GM23248 (cell line): ENCODE results near the gene GNLY. TPM values are rescaled to one million over a fixed set of nuclear protein-coding genes. Genes with fewer than 3 reads are reported as not detected.

Experiments used
- DNase-seq: peaks from one replicate; pipeline ENCODE4 v3.0.0-alpha.2; 2015
- H2AFZ ChIP-seq: fragments of 200-600 bp; sonication (generic); 2 replicates; pipeline ENCODE4 v1.6.1; 2016; ENCODE audit warnings: antibody characterized with exemption
- H3F3A ChIP-seq: fragments of 200-600 bp; sonication (generic); 2 replicates; pipeline ENCODE4 v1.6.1; 2016; ENCODE audit warnings: mild to moderate bottlenecking, antibody characterized with exemption, mixed run types; ENCODE audit not compliant: insufficient read depth
- H3K27ac ChIP-seq: fragments of 200-600 bp; sonication (generic); 2 replicates; pipeline ENCODE4 v1.5.1; 2016; ENCODE audit warnings: mild to moderate bottlenecking
- H3K27me3 ChIP-seq: fragments of 200-600 bp; sonication (generic); replicated peaks from 2 replicates; pipeline ENCODE4 v1.6.1; 2016; ENCODE audit warnings: mild to moderate bottlenecking; ENCODE audit not compliant: insufficient read depth
- H3K36me3 ChIP-seq: fragments of 200-600 bp; sonication (generic); 2 replicates; pipeline ENCODE4 v1.6.1; 2016; ENCODE audit warnings: low read depth, mild to moderate bottlenecking
- H3K4me1 ChIP-seq: fragments of 200-600 bp; sonication (generic); 2 replicates; pipeline ENCODE4 v1.6.1; 2016; ENCODE audit warnings: mild to moderate bottlenecking; ENCODE audit not compliant: insufficient read depth
- H3K4me2 ChIP-seq: fragments of 200-600 bp; sonication (generic); one replicate; pipeline ENCODE4 v1.6.1; 2016; ENCODE audit warnings: mild to moderate bottlenecking; ENCODE audit not compliant: unreplicated experiment
- H3K4me3 ChIP-seq: fragments of 200-600 bp; sonication (generic); 2 replicates; pipeline ENCODE4 v1.5.1; 2016; ENCODE audit warnings: mild to moderate bottlenecking
- H3K79me2 ChIP-seq: fragments of 200-600 bp; sonication (generic); 2 replicates; pipeline ENCODE4 v1.6.1; 2016; ENCODE audit warnings: mild to moderate bottlenecking; ENCODE audit not compliant: insufficient read depth
- H3K9ac ChIP-seq: fragments of 200-600 bp; sonication (generic); 2 replicates; pipeline ENCODE4 v1.6.1; 2016; ENCODE audit warnings: mild to moderate bottlenecking
- H3K9me2 ChIP-seq: fragments of 200-600 bp; sonication (generic); 2 replicates; pipeline ENCODE4 v1.6.1; 2016; ENCODE audit warnings: mixed run types, mild to moderate bottlenecking, moderate library complexity; ENCODE audit not compliant: insufficient read depth
- H3K9me3 ChIP-seq: fragments of 200-600 bp; sonication (generic); one replicate; pipeline ENCODE4 v1.6.1; 2017; ENCODE audit warnings: low read depth
- H4K20me1 ChIP-seq: fragments of 200-600 bp; sonication (generic); 2 replicates; pipeline ENCODE4 v1.6.0; 2016; ENCODE audit not compliant: insufficient read depth
- EZH2 ChIP-seq: fragments of 200-600 bp; sonication (generic); IDR thresholded peaks from 2 replicates; pipeline ENCODE4 v1.6.1; 2018; ENCODE audit warnings: antibody characterized with exemption, mild to moderate bottlenecking; ENCODE audit not compliant: insufficient read depth, poor library complexity, severe bottlenecking
- EZH2phosphoT487 ChIP-seq: fragments of 200-600 bp; sonication (generic); IDR thresholded peaks from 2 replicates; pipeline ENCODE4 v1.6.1; 2018; ENCODE audit warnings: antibody characterized with exemption, moderate library complexity, mild to moderate bottlenecking, low read depth; ENCODE audit not compliant: insufficient read depth
- WGBS, 2 experiments: methylation state at CpG; one replicate each; pipeline ENCODE4 v1.1.6; 2015 to 2017; ENCODE audit warnings: low lambda C conversion rate in 2 of 2, low coverage in 1 of 2; ENCODE audit errors: missing lambda C conversion rate in 2 of 2; 5-methylcytosine and 5-hydroxymethylcytosine counted together
- in situ Hi-C: fragments of 300-500 bp; cut with MboI; formaldehyde crosslinking; loops from 2 replicates; pipeline ENCODE4 v1.15.0; 2020
- polyA plus RNA-seq: library from polyadenylated mRNA; unstranded; fragments of >200 nt; fragmentation: Nextera tagmentation; extraction: Ambion mirVana; gene quantifications from 2 replicates; pipeline ENCODE4 v1.2.1, GENCODE V29; 2016
- total RNA-seq: library from RNA; depleted of rRNA; stranded (reverse); fragments of >200 nt; shearing (Covaris generic); gene quantifications from 2 replicates; pipeline ENCODE4 v1.2.3, GENCODE V29; 2014

The GNLY gene
- total and polyA plus RNA-seq, 2 experiments from 2014 or later, result not detected

GRCh38 chr2:85675427-85675826 is 18.7 kb upstream of the GNLY start:
- Histone ChIP-seq H3K9ac (no peak overlapping the region), H3K4me2 (no peak overlapping the region), H3K9me2 (no peaks in the 10 kb centered on the region), H3K4me1 (no peaks in the 10 kb centered on the region), H3F3A (no peaks in the 10 kb centered on the region), H3K4me3 (no peak overlapping the region), H3K9me3 (no peaks in the 10 kb centered on the region), H4K20me1 (no peaks in the 10 kb centered on the region), H3K36me3 (no peaks in the 10 kb centered on the region), H2AFZ (no peak overlapping the region), H3K79me2 (no peaks in the 10 kb centered on the region), H3K27ac (no peak overlapping the region), H3K27me3 (no peaks in the 10 kb centered on the region)
- 95 to 96% methylated on average over 6 of the region's 6 CpGs for WGBS, 2 experiments
- in situ Hi-C loops, result no loop called here
- TF ChIP-seq EZH2phosphoT487 (no peak), EZH2 (no peak)
- no peak for DNase-seq

- H3K79me2 ChIP-seq, result no peaks in the 10 kb centered on the region
- no peaks in the 10 kb centered on the region for H3K27me3 ChIP-seq
- 0 out of 2 replicates have a peak, but pooled peaks cover 4% of the 10 kb centered on the region for H3F3A ChIP-seq
- WGBS, 2 experiments, result 59 to 61% methylated on average over 6 of the region's 6 CpGs
- H4K20me1 ChIP-seq, result no peaks in the 10 kb centered on the region
- H3K4me1 ChIP-seq, result peaks cover 4% of the 10 kb centered on the region; the same call in 1 of the 2 replicates
- in situ Hi-C loops, result no loop called here
- H3K4me2 ChIP-seq, result no peak overlapping the region
- H3K9ac ChIP-seq, result no peak overlapping the region
- H3K27ac ChIP-seq, result no peak overlapping the region
- no peak overlapping the region for H3K4me3 ChIP-seq
- H3K9me2 ChIP-seq, result no peaks in the 10 kb centered on the region
- no peaks in the 10 kb centered on the region for H3K9me3 ChIP-seq
- no peaks in the 10 kb centered on the region for H3K36me3 ChIP-seq
- TF ChIP-seq EZH2phosphoT487, result no peak
- TF ChIP-seq EZH2, result no peak
- no peak for DNase-seq
- H2AFZ ChIP-seq, result no peak overlapping the region
These were observed 18.2 kb upstream of the GNLY start for GRCh38 chr2:85675866-85676548.

GRCh38 chr2:85678377-85678776 is 15.8 kb upstream of the GNLY start:
- no peak overlapping the region for H3K9ac ChIP-seq
- no peak for TF ChIP-seq EZH2
- TF ChIP-seq EZH2phosphoT487, result no peak
- DNase-seq, result no peak
- no peaks in the 10 kb centered on the region for H4K20me1 ChIP-seq
- H3K9me2 ChIP-seq, result no peaks in the 10 kb centered on the region
- no peaks in the 10 kb centered on the region for H3K79me2 ChIP-seq
- no peaks in the 10 kb centered on the region for H3K9me3 ChIP-seq
- peaks cover 18% of the 10 kb centered on the region; the same call in 1 of the 2 replicates for H3F3A ChIP-seq
- no peak overlapping the region for H2AFZ ChIP-seq
- 84 to 92% methylated on average over 3 of the region's 3 CpGs for WGBS, 2 experiments
- in situ Hi-C loops, result no loop called here
- no peaks in the 10 kb centered on the region for H3K36me3 ChIP-seq
- H3K27me3 ChIP-seq, result no peaks in the 10 kb centered on the region
- no peak overlapping the region for H3K4me3 ChIP-seq
- no peak overlapping the region for H3K27ac ChIP-seq
- H3K4me2 ChIP-seq, result no peak overlapping the region
- peaks cover 18% of the 10 kb centered on the region; the same call in 1 of the 2 replicates for H3K4me1 ChIP-seq

- Histone ChIP-seq H3K79me2 (no peaks in the 10 kb centered on the region), H3K36me3 (no peaks in the 10 kb centered on the region), H3K27me3 (no peaks in the 10 kb centered on the region), H3K4me2 (peak overlapping the region; percentile 44), H3K4me1 (peaks cover 18% of the 10 kb centered on the region; the same call in 1 of the 2 replicates), H3K9me2 (no peaks in the 10 kb centered on the region), H3K27ac (no peak overlapping the region), H3K9me3 (no peaks in the 10 kb centered on the region), H3K9ac (no peak overlapping the region), H4K20me1 (no peaks in the 10 kb centered on the region), H3F3A (peaks cover 18% of the 10 kb centered on the region; the same call in 1 of the 2 replicates), H3K4me3 (no peak overlapping the region), H2AFZ (no peak overlapping the region)
- DNase-seq, result peak; percentile 81
- WGBS, 2 experiments, result 21 to 22% methylated on average over 19 to 25 of the region's 25 CpGs
- no peak for TF ChIP-seq EZH2phosphoT487
- no peak for TF ChIP-seq EZH2
- in situ Hi-C loops, result no loop called here
These were observed 15.1 kb upstream of the GNLY start for GRCh38 chr2:85678794-85679672.
